H1 (cell line): ENCODE measurements around the gene MBNL2. TPM values are rescaled to one million over a fixed set of nuclear protein-coding genes. Genes with fewer than 3 reads are reported as not detected.

ENCODE experiments used
- CTCF ChIA-PET: fragments of 300-600 bp; sonication (Branson Sonifier 250); formaldehyde crosslinking; loops from one replicate; lab custom pipeline; 2021; ENCODE audit not compliant: partially characterized antibody; lab: Charles Lee
- POLR2A ChIA-PET: fragments of 300-600 bp; sonication (Branson Sonifier 250); formaldehyde crosslinking; loops from one replicate; lab custom pipeline; 2021; ENCODE audit warnings: inconsistent platforms; ENCODE audit not compliant: partially characterized antibody; lab: Charles Lee
- DNase-seq, 2 experiments: peaks; one replicate each; pipeline versions ENCODE4 v3.0.0 to v3.0.0-alpha.2; 2010 to 2022; ENCODE audit warnings: low spot score in 2 of 2, low read depth in 1 of 2, mixed read lengths in 1 of 2
- FAIRE-seq: peaks from 2 replicates; lab custom pipeline; 2011; peaks lifted over from hg19 to GRCh38; lab: Jason Lieb, UNC
- H2AFZ ChIP-seq: 2 replicates; pipeline ENCODE4 v1.8.1; 2012; ENCODE audit warnings: low read length, inconsistent platforms
- H2AK5ac ChIP-seq: 2 replicates; pipeline ENCODE4 v1.6.1; 2013; ENCODE audit warnings: low read depth, low read length
- H2BK120ac ChIP-seq: replicated peaks from 2 replicates; pipeline ENCODE3; 2013; ENCODE audit warnings: low read depth, low read length, inconsistent platforms
- H2BK12ac ChIP-seq: 2 replicates; pipeline ENCODE4 v1.6.1; 2013; ENCODE audit warnings: low read depth, low read length
- H2BK15ac ChIP-seq: 2 replicates; pipeline ENCODE4 v1.6.1; 2013; ENCODE audit warnings: low read length
- H2BK20ac ChIP-seq: 2 replicates; pipeline ENCODE4 v1.6.1; 2013; ENCODE audit warnings: low read length
- H2BK5ac ChIP-seq: 2 replicates; pipeline ENCODE4 v1.6.1; 2013; ENCODE audit warnings: low read depth, low read length
- H3K14ac ChIP-seq: 2 replicates; pipeline ENCODE4 v1.6.1; 2013; ENCODE audit warnings: inconsistent platforms; ENCODE audit not compliant: insufficient read length
- H3K18ac ChIP-seq: 2 replicates; pipeline ENCODE4 v1.6.1; 2013; ENCODE audit warnings: low read length; ENCODE audit errors: extremely low read depth
- H3K23ac ChIP-seq: 2 replicates; pipeline ENCODE4 v1.6.1; 2013; ENCODE audit warnings: inconsistent platforms; ENCODE audit not compliant: insufficient read length
- H3K23me2 ChIP-seq: 2 replicates; pipeline ENCODE4 v1.6.1; 2013; ENCODE audit warnings: low read depth, low read length
- H3K27ac ChIP-seq: 2 replicates; pipeline ENCODE4 v1.6.1; 2011; ENCODE audit warnings: low read depth, low read length, inconsistent platforms
- H3K27me3 ChIP-seq, 4 experiments: replicated peaks in 1 of 4; 1 replicate in 1 of 4; 2 replicates in 3 of 4; pipeline versions ENCODE4 v1.6.1 to v1.8.1; 2011 to 2013; ENCODE audit warnings: low read length in 3 of 4, mild to moderate bottlenecking in 3 of 4, inconsistent platforms in 2 of 4, mixed read lengths in 2 of 4, moderate library complexity in 1 of 4; ENCODE audit not compliant: control insufficient read depth in 3 of 4, insufficient read depth in 3 of 4; ENCODE audit errors: extremely low read depth in 1 of 4
- H3K36me3 ChIP-seq, 4 experiments: 2 replicates each; pipeline versions ENCODE4 v1.6.1 to v1.8.1; 2011 to 2013; ENCODE audit warnings: mild to moderate bottlenecking in 4 of 4, low read length in 3 of 4, moderate library complexity in 2 of 4, control low read depth in 1 of 4, inconsistent platforms in 1 of 4; ENCODE audit not compliant: insufficient read depth in 4 of 4, control insufficient read depth in 2 of 4
- H3K4ac ChIP-seq: replicated peaks from 2 replicates; pipeline ENCODE3; 2013; ENCODE audit warnings: low read length, low read depth, mixed read lengths, inconsistent platforms; ENCODE audit not compliant: insufficient read length
- H3K4me1 ChIP-seq, 4 experiments: replicated peaks in 1 of 4; 1 replicate in 1 of 4; 2 replicates in 3 of 4; pipeline versions ENCODE4 v1.6.1 to v1.8.1; 2011 to 2013; ENCODE audit warnings: low read length in 3 of 4, inconsistent platforms in 2 of 4, mixed read lengths in 1 of 4; ENCODE audit not compliant: insufficient read depth in 4 of 4, control insufficient read depth in 3 of 4
- H3K4me2 ChIP-seq, 2 experiments: 2 replicates each; pipeline versions ENCODE4 v1.6.1 to v1.8.1; 2011 to 2013; ENCODE audit warnings: low read depth in 2 of 2, low read length in 2 of 2, control low read depth in 1 of 2, inconsistent platforms in 1 of 2, mild to moderate bottlenecking in 1 of 2; ENCODE audit not compliant: insufficient read depth in 1 of 2
- H3K4me3 ChIP-seq, 4 experiments: fragments of 200-600, 300-600 bp in 1 of 4; sonication (generic), shearing (Covaris generic), sonication (Bioruptor Twin) in 1 of 4; 2 replicates each; pipeline versions ENCODE4 v1.5.1 to v1.8.1; 2011 to 2016; ENCODE audit warnings: low read length in 4 of 4, low read depth in 3 of 4, control low read depth in 2 of 4, inconsistent platforms in 2 of 4, mild to moderate bottlenecking in 2 of 4, mixed read lengths in 1 of 4, moderate library complexity in 1 of 4; ENCODE audit not compliant: insufficient read depth in 2 of 4; ENCODE audit errors: extremely low read depth in 1 of 4
- H3K56ac ChIP-seq: replicated peaks from 2 replicates; pipeline ENCODE3; 2013; ENCODE audit warnings: low read depth, mild to moderate bottlenecking, mixed read lengths, low read length, inconsistent platforms; ENCODE audit not compliant: insufficient read length
- H3K79me1 ChIP-seq: 2 replicates; pipeline ENCODE4 v1.6.1; 2013; ENCODE audit warnings: low read depth, low read length, control low read depth
- H3K79me2 ChIP-seq, 2 experiments: 2 replicates each; pipeline versions ENCODE4 v1.6.1 to v1.8.1; 2012 to 2013; ENCODE audit warnings: low read length in 2 of 2, mild to moderate bottlenecking in 2 of 2, inconsistent platforms in 1 of 2; ENCODE audit not compliant: insufficient read depth in 2 of 2, control insufficient read depth in 1 of 2
- H3K9ac ChIP-seq, 4 experiments: replicated peaks in 1 of 4; 1 replicate in 1 of 4; 2 replicates in 3 of 4; pipeline versions ENCODE4 v1.6.1 to v1.8.1; 2011 to 2013; ENCODE audit warnings: low read depth in 3 of 4, low read length in 3 of 4, control low read depth in 2 of 4, mild to moderate bottlenecking in 2 of 4, moderate library complexity in 2 of 4, inconsistent platforms in 1 of 4; ENCODE audit errors: extremely low read depth in 1 of 4
- H3K9me3 ChIP-seq, 2 experiments: 2 replicates each; pipeline versions ENCODE4 v1.6.1 to v1.8.1; 2012 to 2013; ENCODE audit warnings: mild to moderate bottlenecking in 2 of 2, moderate library complexity in 2 of 2, control low read depth in 1 of 2, inconsistent platforms in 1 of 2, low read depth in 1 of 2, low read length in 1 of 2, mixed read lengths in 1 of 2; ENCODE audit not compliant: insufficient read depth in 2 of 2
- H4K20me1 ChIP-seq, 2 experiments: replicated peaks in 1 of 2; 2 replicates each; pipeline versions ENCODE3 to v1.8.1; 2011 to 2013; ENCODE audit warnings: inconsistent platforms in 2 of 2, low read length in 2 of 2, mild to moderate bottlenecking in 1 of 2; ENCODE audit not compliant: insufficient read depth in 2 of 2, control insufficient read depth in 1 of 2
- H4K5ac ChIP-seq: 2 replicates; pipeline ENCODE4 v1.6.1; 2013; ENCODE audit warnings: low read length, low read depth, mixed read lengths, inconsistent platforms; ENCODE audit not compliant: insufficient read length
- H4K8ac ChIP-seq: 2 replicates; pipeline ENCODE4 v1.8.0; 2013; ENCODE audit warnings: mild to moderate bottlenecking, moderate library complexity, low read length, inconsistent platforms; ENCODE audit not compliant: insufficient read depth; ENCODE audit errors: extremely low read depth
- H4K91ac ChIP-seq: replicated peaks from 2 replicates; pipeline ENCODE3; 2013; ENCODE audit warnings: low read length, mixed read lengths, inconsistent platforms; ENCODE audit not compliant: insufficient read length
- SIN3A ChIP-seq, 2 experiments: IDR thresholded peaks in 1 of 2; conservative IDR thresholded peaks in 1 of 2; 2 replicates each; pipeline ENCODE4 v1.6.1; 2011 to 2012; ENCODE audit warnings: low read length in 2 of 2, improper control_type of control experiment in 1 of 2, low read depth in 1 of 2, mild to moderate bottlenecking in 1 of 2
- USF2 ChIP-seq: IDR thresholded peaks from 2 replicates; pipeline ENCODE4 v1.6.1; 2011; ENCODE audit warnings: low read length, improper control_type of control experiment
- WGBS, 2 experiments: shearing (Covaris generic) in 1 of 2; methylation state at CpG; one replicate each; pipeline versions ENCODE4 v1.1.6 to v1.1.7; 2013 to 2015; ENCODE audit warnings: low lambda C conversion rate in 2 of 2, mixed read lengths in 2 of 2, inconsistent platforms in 1 of 2, low coverage in 1 of 2, missing lambda C conversion rate in 1 of 2; ENCODE audit not compliant: insufficient replicate concordance in 2 of 2, insufficient coverage in 1 of 2, insufficient read length in 1 of 2; ENCODE audit errors: extremely low coverage in 1 of 2, missing lambda C conversion rate in 1 of 2; 5-methylcytosine and 5-hydroxymethylcytosine counted together
- polyA plus RNA-seq, 7 experiments: library from polyadenylated mRNA; depleted of rRNA in 3 of 7; stranded (reverse) in 5 of 7; unstranded in 2 of 7; fragments of >200 nt in 5 of 7; fragments of 200-250 nt in 2 of 7; gene quantifications; 1 replicate in 5 of 7; 2 replicates in 1 of 7; 4 replicates in 1 of 7; pipeline versions ENCODE4 v1.2.1 to v1.2.3, GENCODE V29; 2011 to 2013; ENCODE audit warnings: missing spikeins in 2 of 7, mixed read lengths in 2 of 7
- total RNA-seq: library from RNA; stranded (reverse); fragmentation: NEBNext Ultra II Directional; extraction: Animal tissue kit (Norgen Biotek cat#: 25700); gene quantifications from 2 replicates; pipeline ENCODE4 v1.2.1, GENCODE V29; 2021

The MBNL2 gene
- total and polyA plus RNA-seq, 2 of the 8 experiments (the other 6 are each of a cell fraction or from before 2014, with no cell fraction given): 1.0 to 2.6 TPM

GRCh38 chr13:97243915-97244781 is 22.0 kb downstream of the MBNL2 start:
- Histone ChIP-seq H3K79me1 (no peaks in the 10 kb centered on the region), H3K4ac (no peak overlapping the region), H3K4me2 (no peak overlapping the region), H2BK20ac (no peak overlapping the region), H2BK5ac (no peak overlapping the region), H3K4me3 (no peak overlapping the region), H4K91ac (no peak overlapping the region), H3K23ac (no peak overlapping the region), H3K36me3 (no peaks in the 10 kb centered on the region), H3K14ac (no peak overlapping the region), H2AK5ac (no peak overlapping the region), H3K4me1 (peaks cover 2 to 12% (median 11%) of the 10 kb centered on the region in 4 experiments; a peak in 6 of 7 replicates), H3K18ac (no peak overlapping the region), H3K9ac (no peak overlapping the region), H4K20me1 (no peaks in the 10 kb centered on the region), H2BK120ac (no peak overlapping the region), H3K9me3 (no peaks in the 10 kb centered on the region), H4K5ac (no peak overlapping the region), H2AFZ (no peak overlapping the region), H4K8ac (no peak overlapping the region), H3K23me2 (no peaks in the 10 kb centered on the region), H2BK12ac (no peak overlapping the region), H3K27me3 (no peaks in the 10 kb centered on the region), H3K56ac (no peak overlapping the region), H3K79me2 (no peaks in the 10 kb centered on the region), H2BK15ac (no peak overlapping the region), H3K27ac (no peak overlapping the region)
- TF ChIP-seq USF2 (no peak), SIN3A (conservative IDR thresholded peaks at IDR 0.05 in 1 of 2, IDR thresholded peaks at IDR 0.05 in 1 of 2; ENCODE audit: low read depth in 1 of 2, low read length in 2 of 2) (no peak)
- WGBS, 2 experiments: 85% methylated on average over 8 of the region's 8 CpGs; no CpG with 5 or more reads in 1 of the 2 experiments
- DNase-seq (no peak), FAIRE-seq (no peak)
- POLR2A ChIA-PET: no interaction called here
- CTCF ChIA-PET: no interaction called here
